ENCODE measurements around the gene NDST1. TPM values are rescaled to one million over a fixed set of nuclear protein-coding genes. Genes with fewer than 3 reads are reported as not detected.

NDST1 gene
- total and polyA plus RNA-seq, 10 of the 15 experiments (the other 5 are each of a cell fraction or from before 2014, with no cell fraction given), result 0.20 to 53.5 (median 12.9) TPM

DNA sequence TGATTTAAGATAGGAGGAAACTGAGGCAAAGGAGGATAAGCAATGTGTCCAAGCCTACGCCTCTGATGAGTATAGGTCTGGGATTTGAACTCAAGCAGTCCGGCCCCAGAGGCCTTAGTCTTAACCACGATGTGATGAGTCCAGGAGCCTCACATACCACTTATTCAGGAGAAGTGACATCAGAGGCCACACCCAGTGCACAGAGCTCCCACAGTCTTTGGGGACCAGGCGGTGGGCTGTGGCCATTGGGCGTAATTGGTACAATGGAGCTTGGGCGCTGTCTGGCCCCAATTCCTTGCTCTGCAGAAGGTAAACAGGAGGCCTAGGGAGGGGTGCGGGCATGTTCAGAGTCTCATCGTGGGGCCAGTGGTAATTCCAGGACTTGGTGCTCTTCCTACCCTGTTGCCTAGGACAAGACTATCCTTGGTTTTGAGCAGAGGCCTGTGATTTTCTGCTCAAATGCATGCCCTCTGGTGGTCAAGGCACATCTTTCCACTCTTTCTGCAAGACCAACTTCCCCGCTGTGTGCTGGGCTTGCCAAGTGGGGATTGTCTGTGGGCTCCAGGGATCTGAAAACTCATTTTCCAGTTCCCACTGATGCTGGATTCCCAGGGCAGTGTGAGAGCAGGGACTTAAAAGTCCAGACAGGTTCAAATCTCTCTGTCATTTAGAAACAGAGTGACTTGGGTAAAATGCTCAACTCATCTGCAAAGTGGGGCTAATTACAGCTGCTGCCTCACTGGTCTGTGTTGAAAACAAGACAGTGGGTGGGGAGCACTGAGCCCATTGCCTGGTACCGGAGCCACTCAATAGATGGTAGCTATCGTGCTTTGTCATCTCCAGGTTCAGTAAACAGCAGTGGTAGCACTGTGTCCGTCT is 15.8 kb downstream of the NDST1 start (continued):
- no peak for TF ChIP-seq NRF1 (conservative IDR thresholded peaks at IDR 0.05; ENCODE audit: low read depth, low read length)
- TF ChIP-seq, protein P1, sequence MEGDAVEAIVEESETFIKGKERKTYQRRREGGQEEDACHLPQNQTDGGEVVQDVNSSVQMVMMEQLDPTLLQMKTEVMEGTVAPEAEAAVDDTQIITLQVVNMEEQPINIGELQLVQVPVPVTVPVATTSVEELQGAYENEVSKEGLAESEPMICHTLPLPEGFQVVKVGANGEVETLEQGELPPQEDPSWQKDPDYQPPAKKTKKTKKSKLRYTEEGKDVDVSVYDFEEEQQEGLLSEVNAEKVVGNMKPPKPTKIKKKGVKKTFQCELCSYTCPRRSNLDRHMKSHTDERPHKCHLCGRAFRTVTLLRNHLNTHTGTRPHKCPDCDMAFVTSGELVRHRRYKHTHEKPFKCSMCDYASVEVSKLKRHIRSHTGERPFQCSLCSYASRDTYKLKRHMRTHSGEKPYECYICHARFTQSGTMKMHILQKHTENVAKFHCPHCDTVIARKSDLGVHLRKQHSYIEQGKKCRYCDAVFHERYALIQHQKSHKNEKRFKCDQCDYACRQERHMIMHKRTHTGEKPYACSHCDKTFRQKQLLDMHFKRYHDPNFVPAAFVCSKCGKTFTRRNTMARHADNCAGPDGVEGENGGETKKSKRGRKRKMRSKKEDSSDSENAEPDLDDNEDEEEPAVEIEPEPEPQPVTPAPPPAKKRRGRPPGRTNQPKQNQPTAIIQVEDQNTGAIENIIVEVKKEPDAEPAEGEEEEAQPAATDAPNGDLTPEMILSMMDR (IDR thresholded peaks at IDR 0.05 in 2 of 3, conservative IDR thresholded peaks at IDR 0.05 in 1 of 3; ENCODE audit: control insufficient read depth in 2 of 3, extremely low read depth in 1 of 3, insufficient read depth in 1 of 3, low read depth in 3 of 3, low read length in 3 of 3), result peak; percentile 56 to 62 (median 60)

DNA sequence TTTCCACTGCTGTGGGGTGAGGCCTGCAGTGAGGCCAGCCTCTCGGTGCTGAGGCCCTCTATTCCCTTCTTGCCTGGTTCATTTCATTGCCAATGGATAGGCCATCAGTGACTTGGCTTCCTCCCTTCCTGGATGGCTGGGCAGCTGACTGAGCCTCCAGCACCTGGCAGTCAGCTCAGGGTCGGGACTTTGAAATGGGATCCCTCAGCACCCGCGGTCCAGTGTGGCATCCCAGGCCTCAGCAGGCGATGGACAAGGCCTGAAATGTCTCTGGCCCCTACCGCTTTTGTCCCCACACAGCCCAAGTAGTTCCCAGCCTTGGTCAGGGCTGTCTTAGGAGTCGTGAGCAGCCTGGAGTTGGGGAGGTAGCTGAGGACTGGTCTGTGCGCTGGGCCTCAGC is 17.2 kb downstream of the NDST1 start:
- no peaks in the 10 kb centered on the region for H3K9me3 ChIP-seq (replicated peaks; ENCODE audit: control insufficient read depth, insufficient read depth, low read length)
- no peak overlapping the region for H2AFZ ChIP-seq (ENCODE audit: control insufficient read depth, low read depth, low read length)
- H3K36me3 ChIP-seq (ENCODE audit: control insufficient read depth in 2 of 2, insufficient read depth in 2 of 2, low read length in 1 of 2), result peaks cover 11 to 30% of the 10 kb centered on the region in 2 experiments; a peak in 3 of 4 replicates
- H4K20me1 ChIP-seq (ENCODE audit: control insufficient read depth, insufficient read depth), result no peaks in the 10 kb centered on the region
- H3K4me2 ChIP-seq (ENCODE audit: control insufficient read depth, insufficient read depth), result no peak overlapping the region
- DNase-seq (ENCODE audit: low read depth, low spot score), result no peak
- ChIA-PET POLR2A (no interaction called here), RAD21 (ENCODE audit: unreplicated experiment) (interaction anchor here (1.8 kb wide), 1 partner anchor 66 kb away, joined by 6 read pairs; no protein-coding TSS in a partner anchor), SMC1A (ENCODE audit: uncharacterized antibody, unreplicated experiment) (interaction anchor here (1.0 to 2.8 kb wide), 3 partner anchors 26 to 68 kb away, joined by 4 to 13 read pairs (median 5); no protein-coding TSS in a partner anchor), CTCF (interaction anchor here (0.8 to 5.8 kb wide), 8 partner anchors 9 to 65 kb away, joined by 3 to 83 read pairs (median 8); no protein-coding TSS in a partner anchor)
- no peak for FAIRE-seq
- in situ Hi-C loops (cut with MboI), result no loop called here
- no peak overlapping the region for H3K27ac ChIP-seq (ENCODE audit: control insufficient read depth, insufficient read depth)
- H3K79me2 ChIP-seq (ENCODE audit: control insufficient read depth, insufficient read depth, low read length), result no peaks in the 10 kb centered on the region
- 84% methylated on average over 8 of the region's 8 CpGs for WGBS (ENCODE audit: insufficient coverage, insufficient replicate concordance, low lambda C conversion rate, missing lambda C conversion rate)
- no TSS peak for BruUV-seq (replicated peaks)
- H3K27me3 ChIP-seq (replicated peaks in 1 of 2; ENCODE audit: control insufficient read depth in 2 of 2, insufficient read depth in 2 of 2, low read length in 1 of 2), result no peaks in the 10 kb centered on the region
- intact Hi-C loops (cut with micrococcal nuclease; ENCODE audit: unreplicated experiment), result no loop called here
- ATAC-seq, result no peak
- H3K4me3 ChIP-seq, result no peak overlapping the region
- no peaks in the 10 kb centered on the region for H3K4me1 ChIP-seq (ENCODE audit: control insufficient read depth, insufficient read depth, low read length)
- no peak overlapping the region for H3K9ac ChIP-seq (ENCODE audit: control insufficient read depth, insufficient read depth, low read length)
- TF ChIP-seq, protein P2, sequence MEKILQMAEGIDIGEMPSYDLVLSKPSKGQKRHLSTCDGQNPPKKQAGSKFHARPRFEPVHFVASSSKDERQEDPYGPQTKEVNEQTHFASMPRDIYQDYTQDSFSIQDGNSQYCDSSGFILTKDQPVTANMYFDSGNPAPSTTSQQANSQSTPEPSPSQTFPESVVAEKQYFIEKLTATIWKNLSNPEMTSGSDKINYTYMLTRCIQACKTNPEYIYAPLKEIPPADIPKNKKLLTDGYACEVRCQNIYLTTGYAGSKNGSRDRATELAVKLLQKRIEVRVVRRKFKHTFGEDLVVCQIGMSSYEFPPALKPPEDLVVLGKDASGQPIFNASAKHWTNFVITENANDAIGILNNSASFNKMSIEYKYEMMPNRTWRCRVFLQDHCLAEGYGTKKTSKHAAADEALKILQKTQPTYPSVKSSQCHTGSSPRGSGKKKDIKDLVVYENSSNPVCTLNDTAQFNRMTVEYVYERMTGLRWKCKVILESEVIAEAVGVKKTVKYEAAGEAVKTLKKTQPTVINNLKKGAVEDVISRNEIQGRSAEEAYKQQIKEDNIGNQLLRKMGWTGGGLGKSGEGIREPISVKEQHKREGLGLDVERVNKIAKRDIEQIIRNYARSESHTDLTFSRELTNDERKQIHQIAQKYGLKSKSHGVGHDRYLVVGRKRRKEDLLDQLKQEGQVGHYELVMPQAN (conservative IDR thresholded peaks at IDR 0.05), result no peak
- TF ChIP-seq, protein P1 (IDR thresholded peaks at IDR 0.05 in 2 of 3, conservative IDR thresholded peaks at IDR 0.05 in 1 of 3; ENCODE audit: control insufficient read depth in 2 of 3, extremely low read depth in 1 of 3, insufficient read depth in 1 of 3, low read depth in 3 of 3, low read length in 3 of 3), result no peak
- TF ChIP-seq IKZF2 (IDR thresholded peaks at IDR 0.05) (no peak), KDM1A (IDR thresholded peaks at IDR 0.05; ENCODE audit: borderline replicate concordance) (no peak), NFIC (IDR thresholded peaks at IDR 0.05; ENCODE audit: low read depth, low read length) (no peak), RELA (IDR thresholded peaks at IDR 0.05; ENCODE audit: borderline replicate concordance, partially characterized antibody) (no peak), CEBPB (IDR thresholded peaks at IDR 0.05; ENCODE audit: borderline replicate concordance in 1 of 2, low read depth in 2 of 2, low read length in 2 of 2) (no peak), ASH2L (IDR thresholded peaks at IDR 0.05; ENCODE audit: borderline replicate concordance, low read depth) (no peak), RFX5 (IDR thresholded peaks at IDR 0.05; ENCODE audit: low read depth, low read length) (no peak), STAT3 (IDR thresholded peaks at IDR 0.05; ENCODE audit: low read depth, low read length) (no peak), JUND (IDR thresholded peaks at IDR 0.05; ENCODE audit: low read depth, low read length) (no peak)
- TF ChIP-seq, protein P3, sequence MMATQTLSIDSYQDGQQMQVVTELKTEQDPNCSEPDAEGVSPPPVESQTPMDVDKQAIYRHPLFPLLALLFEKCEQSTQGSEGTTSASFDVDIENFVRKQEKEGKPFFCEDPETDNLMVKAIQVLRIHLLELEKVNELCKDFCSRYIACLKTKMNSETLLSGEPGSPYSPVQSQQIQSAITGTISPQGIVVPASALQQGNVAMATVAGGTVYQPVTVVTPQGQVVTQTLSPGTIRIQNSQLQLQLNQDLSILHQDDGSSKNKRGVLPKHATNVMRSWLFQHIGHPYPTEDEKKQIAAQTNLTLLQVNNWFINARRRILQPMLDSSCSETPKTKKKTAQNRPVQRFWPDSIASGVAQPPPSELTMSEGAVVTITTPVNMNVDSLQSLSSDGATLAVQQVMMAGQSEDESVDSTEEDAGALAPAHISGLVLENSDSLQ (IDR thresholded peaks at IDR 0.05), result no peak

Measured in GM12878 (cell line).